Loucy (cell line): ENCODE results near the gene UNC45B.
"Not testable (repeated sequence)": the region's sequence is repeated elsewhere in the genome, so short reads cannot be mapped to it uniquely, and the experiment has no call there.

ENCODE experiments used
- EZH2phosphoT487 ChIP-seq: fragments of 200-600 bp; IDR thresholded peaks from 2 replicates; pipeline ENCODE4 v1.6.1; 2018; ENCODE audit warnings: antibody characterized with exemption, mild to moderate bottlenecking, moderate library complexity, borderline replicate concordance
- TF ChIP-seq, protein P1 (sequence below): fragments of 200-600 bp; sonication (generic); conservative IDR thresholded peaks from 2 replicates; pipeline ENCODE4 v1.5.1; 2014; ENCODE audit warnings: mild to moderate bottlenecking, antibody characterized with exemption, low read length

GRCh38 chr17:35234315-35234714 is 86.7 kb downstream of the UNC45B start:
- TF ChIP-seq, protein P1, sequence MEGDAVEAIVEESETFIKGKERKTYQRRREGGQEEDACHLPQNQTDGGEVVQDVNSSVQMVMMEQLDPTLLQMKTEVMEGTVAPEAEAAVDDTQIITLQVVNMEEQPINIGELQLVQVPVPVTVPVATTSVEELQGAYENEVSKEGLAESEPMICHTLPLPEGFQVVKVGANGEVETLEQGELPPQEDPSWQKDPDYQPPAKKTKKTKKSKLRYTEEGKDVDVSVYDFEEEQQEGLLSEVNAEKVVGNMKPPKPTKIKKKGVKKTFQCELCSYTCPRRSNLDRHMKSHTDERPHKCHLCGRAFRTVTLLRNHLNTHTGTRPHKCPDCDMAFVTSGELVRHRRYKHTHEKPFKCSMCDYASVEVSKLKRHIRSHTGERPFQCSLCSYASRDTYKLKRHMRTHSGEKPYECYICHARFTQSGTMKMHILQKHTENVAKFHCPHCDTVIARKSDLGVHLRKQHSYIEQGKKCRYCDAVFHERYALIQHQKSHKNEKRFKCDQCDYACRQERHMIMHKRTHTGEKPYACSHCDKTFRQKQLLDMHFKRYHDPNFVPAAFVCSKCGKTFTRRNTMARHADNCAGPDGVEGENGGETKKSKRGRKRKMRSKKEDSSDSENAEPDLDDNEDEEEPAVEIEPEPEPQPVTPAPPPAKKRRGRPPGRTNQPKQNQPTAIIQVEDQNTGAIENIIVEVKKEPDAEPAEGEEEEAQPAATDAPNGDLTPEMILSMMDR: not testable (repeated sequence)
- not testable (repeated sequence) for TF ChIP-seq EZH2phosphoT487
